K562 (cell line): Measurements from ENCODE around the gene ABCC10. TPM values are rescaled to one million over a fixed set of nuclear protein-coding genes. Genes with fewer than 3 reads are reported as not detected.
A peak's percentile ranks its signal among the peaks of the same experiment; 100 is the strongest.
"Not testable (repeated sequence)": the region's sequence is repeated elsewhere in the genome, so short reads cannot be mapped to it uniquely, and the experiment has no call there.

ENCODE experiments used
- ATAC-seq: fragments of 200-7000 bp; cut with Tn5 transposase; 3 replicates; pipeline ENCODE4 v1.9.1; 2020; ENCODE audit warnings: moderate library complexity
- BruUV-seq: library from RNA; stranded (reverse); fragments of 400-500 nt; replicated peaks from 2 replicates; lab custom pipeline; 2021; lab: Mats Ljungman, UMichigan
- CTCF ChIA-PET: fragments of 300-600 bp; formaldehyde crosslinking; extraction: SDS; loops from one replicate; lab custom pipeline; 2021; ENCODE audit warnings: low intra/inter-chr PET ratio; lab: Yijun Ruan, JAX
- POLR2A ChIA-PET: fragments of 300-600, 350-650 bp; sonication (Branson Sonifier 250); formaldehyde crosslinking; extraction: SDS; loops from one replicate; lab custom pipeline; 2021; ENCODE audit warnings: antibody characterized with exemption, inconsistent platforms; lab: Yijun Ruan, JAX
- DNase-seq, 4 experiments: peaks; one replicate each; pipeline versions ENCODE4 v3.0.0 to v3.0.0-alpha.2; 2011 to 2018; ENCODE audit warnings: low spot score in 3 of 4, mixed read lengths in 3 of 4; ENCODE audit errors: extremely low read depth in 1 of 4
- FAIRE-seq: peaks from 2 replicates; lab custom pipeline; 2011; peaks lifted over from hg19 to GRCh38; lab: Jason Lieb, UNC
- H2AFZ ChIP-seq: 2 replicates; pipeline ENCODE4 v1.6.0; 2011; ENCODE audit warnings: low read depth, low read length, control low read depth, inconsistent platforms
- H3K27ac ChIP-seq: fragments of 200-600 bp; 3 replicates; pipeline ENCODE4 v1.8.0; 2011; ENCODE audit warnings: low read depth, mild to moderate bottlenecking, control low read depth, inconsistent platforms, low read length, moderate library complexity, mixed read lengths; ENCODE audit errors: extremely low read depth
- H3K27me3 ChIP-seq, 2 experiments: fragments of 300-600 bp in 1 of 2; 2 replicates in 1 of 2; 3 replicates in 1 of 2; pipeline versions ENCODE4 v1.6.0 to v1.8.0; 2011; ENCODE audit warnings: inconsistent platforms in 2 of 2, low read length in 2 of 2, mild to moderate bottlenecking in 1 of 2, mixed read lengths in 1 of 2, moderate library complexity in 1 of 2; ENCODE audit not compliant: control insufficient read depth in 2 of 2, insufficient read depth in 2 of 2
- H3K36me3 ChIP-seq: fragments of 300-600 bp; 3 replicates; pipeline ENCODE4 v1.8.0; 2011; ENCODE audit warnings: mild to moderate bottlenecking, low read length, inconsistent platforms; ENCODE audit not compliant: control insufficient read depth, insufficient read depth
- H3K4me1 ChIP-seq, 2 experiments: fragments of 200-600 bp in 1 of 2; replicated peaks in 1 of 2; 2 replicates in 1 of 2; 3 replicates in 1 of 2; pipeline versions ENCODE4 v1.5.1 to v1.8.0; 2011; ENCODE audit warnings: inconsistent platforms in 2 of 2, low read length in 2 of 2, mild to moderate bottlenecking in 1 of 2, mixed read lengths in 1 of 2, moderate library complexity in 1 of 2; ENCODE audit not compliant: control insufficient read depth in 2 of 2, insufficient read depth in 2 of 2
- H3K4me2 ChIP-seq: 2 replicates; pipeline ENCODE4 v1.6.1; 2011; ENCODE audit warnings: low read length, control low read depth, inconsistent platforms, mixed read lengths; ENCODE audit not compliant: insufficient read depth
- H3K4me3 ChIP-seq: fragments of 200-600 bp; sonication (generic), shearing (Covaris generic); 2 replicates; pipeline ENCODE4 v1.5.1; 2016; ENCODE audit warnings: control low read depth, inconsistent platforms
- H3K79me2 ChIP-seq: fragments of 200-600 bp; 3 replicates; pipeline ENCODE4 v1.8.0; 2011; ENCODE audit warnings: low read length, inconsistent platforms; ENCODE audit not compliant: control insufficient read depth, insufficient read depth
- H3K9ac ChIP-seq, 2 experiments: 2 replicates each; pipeline versions ENCODE4 v1.6.0 to v1.6.1; 2011; ENCODE audit warnings: low read depth in 2 of 2, low read length in 2 of 2, control low read depth in 1 of 2, inconsistent platforms in 1 of 2, mild to moderate bottlenecking in 1 of 2, mixed read lengths in 1 of 2; ENCODE audit not compliant: insufficient read depth in 1 of 2
- H3K9me1 ChIP-seq: one replicate; pipeline ENCODE4 v1.6.0; 2011; ENCODE audit warnings: inconsistent platforms, mild to moderate bottlenecking, low read length, moderate library complexity; ENCODE audit not compliant: control insufficient read depth, insufficient read depth
- H3K9me3 ChIP-seq: replicated peaks from 2 replicates; pipeline ENCODE4 v1.5.1; 2011; ENCODE audit warnings: low read depth, low read length, inconsistent platforms; ENCODE audit not compliant: control insufficient read depth, insufficient read depth
- H4K20me1 ChIP-seq: replicated peaks from 2 replicates; pipeline ENCODE4 v1.6.1; 2011; ENCODE audit warnings: low read length, inconsistent platforms, mixed read lengths; ENCODE audit not compliant: control insufficient read depth, insufficient read depth
- PRDM10 ChIP-seq: fragments of 450-650 bp; IDR thresholded peaks from 2 replicates; pipeline ENCODE4 v1.6.1; 2018; ENCODE audit not compliant: partially characterized antibody
- WGBS: fragments of 100-300 bp; shearing (Covaris generic); methylation state at CpG from one replicate; pipeline ENCODE4 v1.1.6; 2016; ENCODE audit warnings: low coverage, mixed read lengths; ENCODE audit not compliant: insufficient coverage; ENCODE audit errors: missing lambda C conversion rate; 5-methylcytosine and 5-hydroxymethylcytosine counted together
- in situ Hi-C: fragments of 300-500 bp; cut with MboI; formaldehyde crosslinking; loops from 4 replicates; pipeline ENCODE4 v1.15.0; 2018; ENCODE audit warnings: inconsistent platforms, mixed read lengths
- intact Hi-C: fragments of 100-400 bp; cut with micrococcal nuclease; formaldehyde crosslinking; loops from 2 replicates; pipeline ENCODE4 v1.14.2; 2022
- polyA plus RNA-seq, 8 experiments: library from polyadenylated mRNA; depleted of rRNA in 4 of 8; stranded (reverse) in 5 of 8; unstranded in 3 of 8; fragments of >200 nt; fragmentation: Nextera tagmentation in 2 of 8; fragmentation: Illumina TruSeq in 1 of 8; extraction: Ambion mirVana in 2 of 8; extraction: Trizol in 1 of 8; gene quantifications; 2 replicates each; pipeline versions ENCODE4 v1.2.1 to v1.2.3, GENCODE V29; 2011 to 2014; ENCODE audit warnings: inconsistent platforms in 1 of 8, missing spikeins in 1 of 8
- total RNA-seq, 7 experiments: library from RNA; depleted of rRNA in 6 of 7; stranded (reverse); fragments of >200 nt in 6 of 7; fragmentation: Illumina TruSeq in 2 of 7; extraction: Trizol in 2 of 7; gene quantifications; 2 replicates each; pipeline versions ENCODE4 v1.2.1 to v1.2.3, GENCODE V29; 2011 to 2021; ENCODE audit warnings: low replicate concordance in 1 of 7

ABCC10 gene
- total and polyA plus RNA-seq, 9 of the 15 experiments (the other 6 are each of a cell fraction or from before 2014, with no cell fraction given), result 2.4 to 29.1 (median 13.7) TPM

- H3K4me3 ChIP-seq, H3K36me3 ChIP-seq, H3K9me1 ChIP-seq, H3K27ac ChIP-seq, H3K4me2 ChIP-seq, H3K27me3 ChIP-seq, FAIRE-seq, intact Hi-C loops, H3K9ac ChIP-seq, H4K20me1 ChIP-seq, DNase-seq, H3K9me3 ChIP-seq, CTCF ChIA-PET: not testable (repeated sequence)
- 36% methylated on average over 5 of the region's 5 CpGs for WGBS
- peak overlapping the region; percentile 37; the same call in 1 of the 2 replicates for H2AFZ ChIP-seq
- POLR2A ChIA-PET, result interaction anchor here (1.6 kb wide), 1 partner anchor 11 kb away, joined by 5 read pairs; the partner anchor contains the start of gene TJAP1
- peak; percentile 44 for TF ChIP-seq PRDM10
- TF ChIP-seq, all 486 proteins: peak for 1; not testable (repeated sequence) for 485
- BruUV-seq, ATAC-seq, H3K4me1 ChIP-seq, in situ Hi-C loops, H3K79me2 ChIP-seq: not testable (repeated sequence)
Observed at GRCh38 chr6:43467265-43467664, 39.9 kb downstream of the ABCC10 start.
